Ureter (tissue), 1 donor: ENCODE results near the gene RXRG. TPM values are rescaled to one million over a fixed set of nuclear protein-coding genes. Genes with fewer than 3 reads are reported as not detected.

Experiments
- DNase-seq: peaks from one replicate; pipeline ENCODE4 v3.0.0-alpha.2; 2020; ENCODE audit warnings: low spot score
- total RNA-seq: library from RNA; stranded (reverse); gene quantifications from one replicate; pipeline ENCODE4 v1.2.4, GENCODE V29; 2023
- donor health status: DM: yes; HTN: yes; CAD: no.

RXRG gene
- total RNA-seq, 1 donor from 2014 or later: 0.86 TPM

GRCh38 chr1:165369255-165369848 is 75.6 kb downstream of the RXRG start:
- no peak for DNase-seq

- peak; percentile 73 for DNase-seq
Measured at GRCh38 chr1:165367375-165367993, 77.4 kb downstream of the RXRG start.

- no peak for DNase-seq
Measured at GRCh38 chr1:165365341-165365740, 79.6 kb downstream of the RXRG start.

- no peak for DNase-seq
Measured at GRCh38 chr1:165364568-165365133, 80.3 kb downstream of the RXRG start.

- no peak for DNase-seq
Measured at GRCh38 chr1:165356876-165357275, 88.0 kb downstream of the RXRG start.

DNA sequence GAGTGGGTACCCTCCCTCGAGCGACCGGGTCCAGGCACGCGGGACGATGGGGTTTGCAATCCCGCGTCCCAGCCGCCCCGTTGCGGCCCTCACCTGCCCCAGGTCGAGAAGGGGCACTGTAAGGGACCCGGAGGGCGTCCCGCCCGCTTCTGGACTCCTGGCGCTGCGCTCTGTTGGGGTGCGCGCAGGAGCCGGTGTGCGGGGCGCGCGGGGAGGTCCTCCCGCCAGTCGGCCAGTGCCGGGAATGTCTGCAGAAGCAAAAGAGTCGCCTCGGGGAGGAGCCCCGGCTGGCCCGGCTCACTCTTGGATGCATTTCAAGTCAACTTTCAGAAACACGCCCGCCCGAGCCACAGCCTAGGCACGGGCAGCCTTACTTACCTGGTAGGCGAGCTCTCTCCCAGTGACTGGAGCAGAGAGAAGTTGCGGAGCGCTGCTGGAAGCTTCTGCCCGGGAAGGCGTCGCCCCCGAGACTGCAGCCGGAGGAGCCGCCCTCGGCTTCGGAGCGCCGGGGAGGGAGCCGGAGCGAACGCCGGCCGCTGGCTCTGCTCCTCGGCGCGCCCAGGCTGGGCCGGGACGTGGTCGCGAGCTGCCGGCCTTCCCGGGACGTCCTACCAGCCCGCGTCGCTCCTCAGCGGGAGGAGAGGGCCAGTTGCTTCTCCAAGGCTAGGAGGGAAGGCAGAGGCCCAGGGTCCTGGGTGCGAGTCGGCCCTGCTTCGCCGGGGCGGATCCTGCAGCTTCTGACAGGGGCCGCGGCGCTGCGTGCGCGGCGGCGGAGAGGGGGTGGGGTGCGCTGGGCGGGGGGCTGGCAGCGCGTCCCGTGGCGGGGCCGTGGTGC is 88.7 kb downstream of the RXRG start, which contains the start of gene LMX1A:
Gene LMX1A (minus strand): TSS at position 739 of the 835 bp plus-strand sequence. CDS start 1,156 bp downstream, outside the sequence.
- no peak for DNase-seq

DNA sequence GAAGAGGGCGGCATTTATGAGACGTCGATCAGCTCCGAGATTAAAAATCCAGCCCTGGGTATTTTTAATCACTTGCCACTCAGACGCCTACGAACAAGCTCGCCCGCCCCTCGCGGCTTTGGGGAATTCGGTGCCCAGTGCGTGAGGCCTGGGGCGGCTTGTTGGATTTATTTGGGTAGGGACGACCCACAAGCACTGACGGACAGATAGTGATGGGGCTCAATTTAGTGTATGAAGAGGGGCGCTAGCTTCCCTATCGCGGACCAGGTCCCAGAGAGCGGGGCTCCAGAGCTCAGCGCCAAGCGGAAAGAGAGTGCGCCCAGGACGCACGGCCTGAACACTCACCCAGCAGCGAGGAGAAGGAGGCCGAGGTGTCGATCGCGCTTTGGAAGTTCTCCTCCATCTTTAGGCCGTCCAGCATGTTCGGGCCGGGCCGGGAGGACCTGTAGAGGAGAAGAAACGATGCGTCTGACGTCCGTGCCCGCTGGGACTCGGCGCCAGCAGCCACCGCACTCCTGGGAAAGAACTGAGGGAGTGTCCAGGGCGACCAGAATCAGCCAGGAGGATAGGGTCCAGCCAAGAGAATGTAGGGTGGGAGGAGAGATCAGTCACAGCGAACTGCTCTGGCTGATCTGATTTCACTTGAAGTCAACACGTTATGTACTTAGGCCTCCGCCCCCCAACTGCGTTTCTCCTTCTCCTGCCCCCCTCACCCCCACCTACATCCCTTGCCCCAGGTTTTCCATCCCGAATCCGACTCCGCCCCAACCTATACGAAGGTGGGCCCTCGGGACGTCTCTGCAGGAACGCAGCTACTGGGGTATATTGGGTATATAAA is 89.6 kb downstream of the RXRG start:
- no peak for DNase-seq

GRCh38 chr1:165354739-165355138 is 90.2 kb downstream of the RXRG start:
- no peak for DNase-seq

GRCh38 chr1:165353731-165354671 is 90.9 kb downstream of the RXRG start:
- DNase-seq: no peak

DNA sequence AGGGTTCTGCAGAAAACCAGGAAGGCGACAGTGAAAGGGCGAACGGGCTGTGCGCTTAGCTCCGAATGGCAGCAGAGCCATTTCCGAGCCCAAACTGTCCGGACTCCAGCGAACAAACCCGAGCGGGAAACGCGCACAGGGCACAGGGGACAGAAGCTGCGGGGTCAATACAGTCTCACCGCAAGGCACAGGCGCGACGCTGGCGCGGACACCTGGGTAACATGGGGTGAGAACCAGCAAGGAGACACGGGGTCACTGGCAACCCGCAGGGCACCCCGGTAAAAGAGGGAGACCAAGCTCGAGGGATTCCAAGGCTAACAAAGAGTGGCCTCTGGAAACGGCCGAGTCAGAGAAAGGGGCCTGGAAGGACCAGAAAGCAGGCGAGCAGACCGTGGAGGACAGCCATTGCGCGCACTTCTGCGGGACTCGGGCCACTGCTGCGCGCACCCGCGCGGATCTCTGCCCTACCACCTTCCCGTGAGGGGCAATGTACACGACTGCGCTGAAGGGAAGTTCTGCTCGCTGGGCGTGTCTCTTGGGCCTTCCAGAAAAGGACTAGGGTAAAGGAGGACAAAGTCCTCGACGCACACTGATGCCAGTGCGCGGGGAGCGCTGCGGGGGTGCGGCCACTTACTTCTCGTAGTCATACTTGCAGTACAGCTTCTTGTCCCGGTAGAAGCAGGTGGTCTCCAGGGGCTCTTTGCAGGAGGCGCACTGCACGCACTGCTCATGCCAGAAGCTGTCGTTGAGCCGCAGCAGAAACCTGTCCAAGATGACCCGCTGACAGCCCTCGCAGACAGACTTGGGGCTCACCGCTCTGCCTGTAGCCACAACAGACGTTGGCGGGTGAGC is 92.3 kb downstream of the RXRG start:
- DNase-seq: no peak

GRCh38 chr1:165351863-165352441 is 93.0 kb downstream of the RXRG start:
- no peak for DNase-seq

Other genes starting within 250 kb of the RXRG start
- gene LMX1A, start 88.4 kb downstream of the RXRG start, total RNA-seq: not detected
- gene LRRC52, start 98.9 kb upstream of the RXRG start, total RNA-seq: not detected
- 161 TPM for gene MGST3, start 186.1 kb upstream of the RXRG start, total RNA-seq